ENCODE measurements around the gene DEPDC4. TPM values are rescaled to one million over a fixed set of nuclear protein-coding genes. Genes with fewer than 3 reads are reported as not detected.

The DEPDC4 gene
- total RNA-seq, 1 experiment from 2014 or later: 1.9 TPM

DNA sequence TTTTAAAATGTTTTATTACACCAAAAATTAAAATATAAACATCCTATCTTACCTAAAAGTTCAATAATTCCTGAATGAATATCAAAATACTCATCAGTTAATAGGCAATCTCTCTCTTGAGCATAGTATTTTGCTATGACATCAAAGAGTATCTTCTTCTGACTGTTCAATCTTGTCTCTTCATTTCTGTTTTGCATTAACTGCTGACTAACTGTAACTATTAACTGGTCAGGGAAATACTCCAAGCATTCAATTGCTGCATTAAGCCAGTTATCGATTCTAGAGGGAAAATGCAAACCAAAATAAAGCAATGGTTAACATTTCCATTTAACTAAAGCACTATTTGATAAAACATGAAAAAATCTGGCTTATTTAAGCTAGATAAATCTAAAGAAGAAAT lies 13.4 kb downstream of the DEPDC4 start:
- DNase-seq: no peak
- Mint-ChIP-seq H3K27ac (ENCODE audit: unreplicated experiment) (no peak overlapping the region), H3K36me3 (ENCODE audit: insufficient read depth, unreplicated experiment) (no peaks in the 10 kb centered on the region), H3K4me1 (ENCODE audit: low read depth, unreplicated experiment) (peaks cover 9% of the 10 kb centered on the region), H3K27me3 (ENCODE audit: unreplicated experiment) (no peaks in the 10 kb centered on the region), H3K4me3 (ENCODE audit: low read depth, unreplicated experiment) (no peak overlapping the region), H3K9me3 (ENCODE audit: low read depth, unreplicated experiment) (no peaks in the 10 kb centered on the region)
- BruUV-seq (replicated peaks): no TSS peak
- TF ChIP-seq, protein P1, sequence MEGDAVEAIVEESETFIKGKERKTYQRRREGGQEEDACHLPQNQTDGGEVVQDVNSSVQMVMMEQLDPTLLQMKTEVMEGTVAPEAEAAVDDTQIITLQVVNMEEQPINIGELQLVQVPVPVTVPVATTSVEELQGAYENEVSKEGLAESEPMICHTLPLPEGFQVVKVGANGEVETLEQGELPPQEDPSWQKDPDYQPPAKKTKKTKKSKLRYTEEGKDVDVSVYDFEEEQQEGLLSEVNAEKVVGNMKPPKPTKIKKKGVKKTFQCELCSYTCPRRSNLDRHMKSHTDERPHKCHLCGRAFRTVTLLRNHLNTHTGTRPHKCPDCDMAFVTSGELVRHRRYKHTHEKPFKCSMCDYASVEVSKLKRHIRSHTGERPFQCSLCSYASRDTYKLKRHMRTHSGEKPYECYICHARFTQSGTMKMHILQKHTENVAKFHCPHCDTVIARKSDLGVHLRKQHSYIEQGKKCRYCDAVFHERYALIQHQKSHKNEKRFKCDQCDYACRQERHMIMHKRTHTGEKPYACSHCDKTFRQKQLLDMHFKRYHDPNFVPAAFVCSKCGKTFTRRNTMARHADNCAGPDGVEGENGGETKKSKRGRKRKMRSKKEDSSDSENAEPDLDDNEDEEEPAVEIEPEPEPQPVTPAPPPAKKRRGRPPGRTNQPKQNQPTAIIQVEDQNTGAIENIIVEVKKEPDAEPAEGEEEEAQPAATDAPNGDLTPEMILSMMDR (IDR thresholded peaks at IDR 0.05; ENCODE audit: unreplicated experiment): no peak
- CTCF ChIA-PET: no interaction called here
- intact Hi-C loops (cut with micrococcal nuclease; ENCODE audit: unreplicated experiment): no loop called here

DNA sequence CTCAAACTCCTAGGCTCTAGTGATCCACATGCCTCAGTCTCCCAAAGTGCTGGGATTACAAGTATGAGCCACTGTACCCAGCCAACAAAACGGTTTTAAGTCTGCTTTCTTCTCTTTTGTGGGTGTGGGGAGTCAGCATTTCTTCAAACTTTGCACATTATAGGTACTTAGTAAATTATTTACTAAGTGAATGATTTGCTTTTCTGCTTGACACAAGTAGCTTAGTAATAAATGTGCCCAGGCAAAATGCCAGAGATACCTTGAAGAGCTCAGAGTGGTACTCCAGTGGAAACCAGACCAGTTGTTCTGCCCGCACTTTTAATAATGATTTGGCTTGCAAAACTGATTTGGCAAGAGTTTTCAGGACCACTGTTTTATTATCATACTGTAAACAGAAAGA lies 15.0 kb downstream of the DEPDC4 start:
- no TSS peak for BruUV-seq (replicated peaks)
- Mint-ChIP-seq H3K4me1 (ENCODE audit: low read depth, unreplicated experiment) (peaks cover 9% of the 10 kb centered on the region), H3K4me3 (ENCODE audit: low read depth, unreplicated experiment) (no peak overlapping the region), H3K27ac (ENCODE audit: unreplicated experiment) (peak overlapping the region; percentile 50), H3K27me3 (ENCODE audit: unreplicated experiment) (no peaks in the 10 kb centered on the region), H3K36me3 (ENCODE audit: insufficient read depth, unreplicated experiment) (no peaks in the 10 kb centered on the region), H3K9me3 (ENCODE audit: low read depth, unreplicated experiment) (no peaks in the 10 kb centered on the region)
- intact Hi-C loops (cut with micrococcal nuclease; ENCODE audit: unreplicated experiment): no loop called here
- peak; percentile 72 for DNase-seq
- CTCF ChIA-PET: interaction anchor here (0.6 to 1.2 kb wide), 4 partner anchors 15 to 184 kb away, joined by 3 to 7 read pairs (median 4); partner anchors contain the start of genes DEPDC4 and SCYL2
- TF ChIP-seq, protein P1 (IDR thresholded peaks at IDR 0.05; ENCODE audit: unreplicated experiment): no peak

DNA sequence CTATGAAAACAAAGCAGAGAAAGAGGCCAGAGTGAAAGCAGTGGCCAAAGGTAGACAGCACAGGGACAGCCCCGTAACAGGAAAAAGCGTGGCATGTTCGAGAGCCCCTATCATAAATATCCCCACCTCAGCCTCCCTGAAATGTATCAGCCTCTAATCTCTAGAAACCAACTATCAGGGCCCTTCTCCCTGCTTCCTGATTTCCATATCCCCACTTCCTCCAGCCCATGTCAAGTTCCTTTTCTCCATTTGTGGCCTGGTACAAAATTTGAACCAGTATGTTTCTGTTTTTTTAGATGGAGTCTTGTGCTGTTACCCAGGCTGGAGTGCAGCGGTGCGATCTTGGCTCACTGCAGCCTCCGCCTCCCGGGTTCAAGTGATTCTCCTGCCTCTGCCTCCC lies 16.9 kb downstream of the DEPDC4 start:
- Mint-ChIP-seq H3K9me3 (ENCODE audit: low read depth, unreplicated experiment) (no peaks in the 10 kb centered on the region), H3K27ac (ENCODE audit: unreplicated experiment) (no peak overlapping the region), H3K4me3 (ENCODE audit: low read depth, unreplicated experiment) (no peak overlapping the region), H3K27me3 (ENCODE audit: unreplicated experiment) (no peaks in the 10 kb centered on the region), H3K36me3 (ENCODE audit: insufficient read depth, unreplicated experiment) (no peaks in the 10 kb centered on the region), H3K4me1 (ENCODE audit: low read depth, unreplicated experiment) (peaks cover 9% of the 10 kb centered on the region)
- TF ChIP-seq, protein P1 (IDR thresholded peaks at IDR 0.05; ENCODE audit: unreplicated experiment): no peak
- BruUV-seq (replicated peaks): no TSS peak
- CTCF ChIA-PET: no interaction called here
- no peak for DNase-seq
- intact Hi-C loops (cut with micrococcal nuclease; ENCODE audit: unreplicated experiment): no loop called here

DNA sequence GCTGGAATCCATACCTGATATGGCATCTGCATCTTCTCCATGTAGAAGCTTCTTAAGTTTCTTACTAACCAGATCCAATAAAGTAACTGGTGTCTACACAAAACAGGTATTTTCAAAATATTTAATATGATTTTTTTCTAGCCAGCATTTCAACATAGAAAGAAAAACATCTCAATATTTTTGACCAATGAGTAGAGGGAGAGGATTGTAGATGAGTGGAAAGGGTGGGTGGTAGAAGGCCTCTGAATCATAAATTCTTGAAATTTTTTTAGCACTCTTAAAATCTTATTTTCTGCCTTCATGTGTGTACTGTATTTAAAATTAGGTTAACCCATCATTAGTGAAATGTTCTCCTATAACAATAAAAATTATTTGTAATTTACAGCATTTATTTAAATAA lies 18.0 kb downstream of the DEPDC4 start:
- Mint-ChIP-seq H3K36me3 (ENCODE audit: insufficient read depth, unreplicated experiment) (no peaks in the 10 kb centered on the region), H3K9me3 (ENCODE audit: low read depth, unreplicated experiment) (no peaks in the 10 kb centered on the region), H3K27ac (ENCODE audit: unreplicated experiment) (no peak overlapping the region), H3K27me3 (ENCODE audit: unreplicated experiment) (no peaks in the 10 kb centered on the region), H3K4me1 (ENCODE audit: low read depth, unreplicated experiment) (peaks cover 9% of the 10 kb centered on the region), H3K4me3 (ENCODE audit: low read depth, unreplicated experiment) (no peak overlapping the region)
- no peak for DNase-seq
- intact Hi-C loops (cut with micrococcal nuclease; ENCODE audit: unreplicated experiment): no loop called here
- no TSS peak for BruUV-seq (replicated peaks)
- TF ChIP-seq, protein P1 (IDR thresholded peaks at IDR 0.05; ENCODE audit: unreplicated experiment): no peak
- CTCF ChIA-PET: interaction anchor here (0.6 to 0.7 kb wide), 2 partner anchors 12 to 18 kb away, joined by 4 to 7 read pairs; partner anchors contain the start of genes DEPDC4 and SCYL2
